Thoracic aorta (tissue), 2 donors: ENCODE measurements around the gene CIAO3. TPM values are rescaled to one million over a fixed set of nuclear protein-coding genes. Genes with fewer than 3 reads are reported as not detected.

Experiments used
- ATAC-seq: fragments of 150-250 bp; one replicate; pipeline ENCODE4 v1.8.0; 2017; ENCODE audit warnings: low read depth; ENCODE audit not compliant: insufficient number of reproducible peaks, low FRiP score
- DNase-seq: peaks from one replicate; pipeline ENCODE4 v3.0.0-alpha.2; 2020; ENCODE audit warnings: low spot score
- H3K27ac ChIP-seq, 2 donors: fragments of 200-600 bp; sonication (generic); 1 replicate in 1 of 2; 2 replicates in 1 of 2; pipeline ENCODE4 v1.5.1; 2016; ENCODE audit warnings: mild to moderate bottlenecking in 2 of 2, moderate library complexity in 2 of 2
- H3K27me3 ChIP-seq: fragments of 200-600 bp; sonication (generic); replicated peaks from 2 replicates; pipeline ENCODE4 v1.6.0; 2016; ENCODE audit warnings: mild to moderate bottlenecking; ENCODE audit not compliant: insufficient read depth
- H3K36me3 ChIP-seq: fragments of 200-600 bp; sonication (generic); one replicate; pipeline ENCODE4 v1.5.1; 2016
- H3K4me1 ChIP-seq, 2 donors: fragments of 200-600 bp; sonication (generic); 1 replicate in 1 of 2; 2 replicates in 1 of 2; pipeline versions ENCODE4 v1.5.1 to v1.6.0; 2016; ENCODE audit warnings: low read depth in 2 of 2, mild to moderate bottlenecking in 1 of 2; ENCODE audit not compliant: control insufficient read depth in 1 of 2
- H3K4me3 ChIP-seq: fragments of 200-600 bp; sonication (generic); 2 replicates; pipeline ENCODE4 v1.5.1; 2016; ENCODE audit warnings: mild to moderate bottlenecking
- H3K9me3 ChIP-seq: fragments of 200-600 bp; sonication (generic); 2 replicates; pipeline ENCODE4 v1.5.1; 2016
- total RNA-seq, 2 donors: library from RNA; depleted of rRNA; stranded (reverse); fragments of >200 nt; gene quantifications; one replicate each; pipeline versions ENCODE4 v1.1.0 to v1.2.3, GENCODE V29; 2016
- TF ChIP-seq, protein P1 (sequence below): fragments of 200-600 bp; sonication (generic); IDR thresholded peaks from one replicate; pipeline ENCODE4 v1.5.1; 2019; ENCODE audit warnings: antibody characterized with exemption

CIAO3 gene
- total RNA-seq, result 10 to 100 TPM; 27.0 to 30.3 TPM

DNA sequence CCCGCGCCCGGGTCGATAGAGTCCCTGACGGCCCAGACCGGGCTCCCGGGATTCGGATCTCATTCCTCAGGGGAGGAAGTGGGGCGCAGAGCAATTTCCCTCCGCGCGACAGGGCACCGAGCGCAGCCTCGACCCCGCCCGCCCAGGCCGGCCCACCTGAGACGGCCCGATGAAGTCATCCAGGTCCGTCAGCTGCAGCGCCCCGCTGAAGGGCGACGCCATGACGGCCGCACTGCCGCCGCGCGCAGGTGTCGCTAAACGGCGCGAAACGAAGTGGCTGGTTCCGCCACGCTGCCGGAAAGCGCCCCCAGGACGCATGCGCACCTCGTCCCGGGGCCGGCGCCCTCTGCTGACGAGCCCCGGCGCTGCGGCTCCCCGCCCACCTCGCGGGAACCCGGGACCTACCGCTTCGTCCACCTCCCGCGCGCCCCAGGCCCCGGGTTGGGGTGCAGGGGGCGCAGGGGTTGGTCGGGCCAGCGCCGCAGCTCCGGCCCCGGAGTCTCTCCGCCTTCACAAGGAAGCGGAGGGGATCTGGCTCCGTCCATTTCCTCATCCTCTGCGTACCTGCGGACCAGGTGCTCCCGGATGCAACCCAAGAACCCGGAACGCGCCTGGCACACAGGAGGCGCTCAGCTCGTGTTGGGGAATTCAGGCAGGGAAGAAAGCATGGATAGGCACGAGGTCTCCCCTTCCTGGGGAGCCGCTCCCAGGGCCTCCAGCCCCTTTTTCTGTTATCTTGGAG is at the start of gene CIAO3:
CIAO3 (minus strand) TSS at position 234 of the 742 bp plus-strand sequence; CDS start at position 222, 12 bp downstream.
- Histone ChIP-seq H3K4me1 (peaks cover 8 to 11% of the 10 kb centered on the region in 2 donors), H3K4me3 (peak within 1 kb of the TSS; percentile 87), H3K27ac (no peak within 1 kb of the TSS), H3K27me3 (no peaks in the 10 kb centered on the region), H3K36me3 (peaks cover 16% of the 10 kb centered on the region), H3K9me3 (no peaks in the 10 kb centered on the region)
- ATAC-seq (peak; percentile 91), DNase-seq (peak; percentile 22)
- TF ChIP-seq, protein P1, sequence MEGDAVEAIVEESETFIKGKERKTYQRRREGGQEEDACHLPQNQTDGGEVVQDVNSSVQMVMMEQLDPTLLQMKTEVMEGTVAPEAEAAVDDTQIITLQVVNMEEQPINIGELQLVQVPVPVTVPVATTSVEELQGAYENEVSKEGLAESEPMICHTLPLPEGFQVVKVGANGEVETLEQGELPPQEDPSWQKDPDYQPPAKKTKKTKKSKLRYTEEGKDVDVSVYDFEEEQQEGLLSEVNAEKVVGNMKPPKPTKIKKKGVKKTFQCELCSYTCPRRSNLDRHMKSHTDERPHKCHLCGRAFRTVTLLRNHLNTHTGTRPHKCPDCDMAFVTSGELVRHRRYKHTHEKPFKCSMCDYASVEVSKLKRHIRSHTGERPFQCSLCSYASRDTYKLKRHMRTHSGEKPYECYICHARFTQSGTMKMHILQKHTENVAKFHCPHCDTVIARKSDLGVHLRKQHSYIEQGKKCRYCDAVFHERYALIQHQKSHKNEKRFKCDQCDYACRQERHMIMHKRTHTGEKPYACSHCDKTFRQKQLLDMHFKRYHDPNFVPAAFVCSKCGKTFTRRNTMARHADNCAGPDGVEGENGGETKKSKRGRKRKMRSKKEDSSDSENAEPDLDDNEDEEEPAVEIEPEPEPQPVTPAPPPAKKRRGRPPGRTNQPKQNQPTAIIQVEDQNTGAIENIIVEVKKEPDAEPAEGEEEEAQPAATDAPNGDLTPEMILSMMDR, result peak; percentile 93

DNA sequence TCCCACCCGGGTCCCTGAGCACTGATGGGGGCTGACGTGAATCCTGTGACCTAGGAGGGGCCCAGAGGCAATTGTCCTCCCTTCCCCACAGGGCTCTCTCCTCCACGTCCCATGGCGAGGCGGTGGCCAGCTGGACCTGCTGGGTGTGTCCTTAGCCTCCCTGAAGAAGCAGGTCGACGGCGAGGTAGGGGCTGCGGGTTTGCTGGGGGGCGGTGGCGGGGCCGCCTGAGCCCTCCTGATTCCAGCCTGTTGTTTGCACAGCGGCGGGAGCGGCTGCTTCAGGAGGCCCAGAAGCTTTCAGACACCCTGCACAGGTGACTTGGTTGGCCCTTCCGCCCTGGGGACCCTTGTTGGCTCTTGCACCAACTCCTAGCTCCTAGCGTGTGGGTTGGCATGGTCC is 49.3 kb upstream of the CIAO3 start:
- Histone ChIP-seq H3K4me3 (no peak overlapping the region), H3K27me3 (no peaks in the 10 kb centered on the region), H3K9me3 (no peaks in the 10 kb centered on the region), H3K36me3 (no peaks in the 10 kb centered on the region), H3K4me1 (peaks cover 13 to 19% of the 10 kb centered on the region in 2 donors), H3K27ac (no peak overlapping the region)
- no peak for ATAC-seq
- TF ChIP-seq, protein P1, result no peak
- DNase-seq, result no peak

GRCh38 chr16:789191-789850 is 48.5 kb upstream of the CIAO3 start:
- Histone ChIP-seq H3K36me3 (no peaks in the 10 kb centered on the region), H3K9me3 (no peaks in the 10 kb centered on the region), H3K27me3 (no peaks in the 10 kb centered on the region), H3K4me1 (peaks cover 13 to 19% of the 10 kb centered on the region in 2 donors), H3K27ac (no peak overlapping the region), H3K4me3 (peak overlapping the region; percentile 72)
- ATAC-seq, result no peak
- DNase-seq, result no peak
- TF ChIP-seq, protein P1, result no peak

- Histone ChIP-seq H3K9me3 (no peaks in the 10 kb centered on the region), H3K4me1 (peaks cover 13 to 19% of the 10 kb centered on the region in 2 donors), H3K4me3 (peak within 1 kb of the TSS; percentile 79), H3K27me3 (no peaks in the 10 kb centered on the region), H3K36me3 (no peaks in the 10 kb centered on the region), H3K27ac (no peak within 1 kb of the TSS)
- DNase-seq (peak; percentile 57), ATAC-seq (peak; percentile 96)
- TF ChIP-seq, protein P1, result no peak
Measured at GRCh38 chr16:788399-789126, 47.8 kb upstream of the CIAO3 start, which contains the start of gene CHTF18. Gene CHTF18, plus strand, starts transcription at chr16:788620. Its CDS starts 65 bp downstream, at chr16:788685.

DNA sequence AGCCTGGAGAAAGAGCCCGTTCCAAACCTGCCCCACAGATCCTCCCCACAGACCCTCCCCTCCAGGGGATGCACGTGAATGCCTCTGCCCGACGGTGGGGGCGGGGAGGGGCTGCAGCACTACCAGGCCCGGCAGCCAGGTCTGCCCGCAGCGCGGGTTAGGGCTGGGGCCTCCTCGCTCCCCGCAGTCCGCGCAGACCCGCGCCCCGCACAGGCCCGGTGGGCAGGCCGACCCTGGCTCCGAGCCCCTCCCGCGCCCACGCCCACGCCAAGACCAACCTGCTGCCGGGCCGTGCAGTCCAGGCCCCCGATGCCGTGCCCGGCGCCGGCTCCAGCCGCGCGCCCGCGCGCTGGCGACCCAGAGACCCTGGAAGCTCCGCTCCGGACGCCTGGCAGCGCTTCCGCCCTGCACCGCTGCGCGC is 47.2 kb upstream of the CIAO3 start, which contains the start of gene RPUSD1:
RPUSD1 (minus strand) TSS at position 404 of the 421 bp plus-strand sequence. CDS start 644 bp downstream, outside the sequence.
- H3K36me3 ChIP-seq, result no peaks in the 10 kb centered on the region
- H3K9me3 ChIP-seq, result no peaks in the 10 kb centered on the region
- no peaks in the 10 kb centered on the region for H3K27me3 ChIP-seq
- TF ChIP-seq, protein P1, result no peak
- peak within 1 kb of the TSS; percentile 79 for H3K4me3 ChIP-seq
- DNase-seq (no peak), ATAC-seq (no peak)
- H3K4me1 ChIP-seq, result peaks cover 13 to 19% of the 10 kb centered on the region in 2 donors
- H3K27ac ChIP-seq, result no peak within 1 kb of the TSS
